Skin of body (tissue), 3 donors: Measurements from ENCODE around the gene GZF1. TPM values are rescaled to one million over a fixed set of nuclear protein-coding genes. Genes with fewer than 3 reads are reported as not detected.

Experiments used
- DNase-seq: peaks from one replicate; lab custom pipeline; 2025; lab: John Stamatoyannopoulos, UW
- small RNA-seq: library from RNA; depleted of rRNA; stranded (forward); fragments of <200 nt; gene quantifications from one replicate; pipeline ENCODE3, GENCODE V24; 2014; ENCODE audit warnings: low replicate concordance
- total RNA-seq: library from RNA; depleted of rRNA; stranded (reverse); fragments of >200 nt; gene quantifications from one replicate; pipeline ENCODE4 v1.2.3, GENCODE V29; 2014

Gene GZF1
- total RNA-seq, 1 donor from 2014 or later, result 17.3 TPM

DNA sequence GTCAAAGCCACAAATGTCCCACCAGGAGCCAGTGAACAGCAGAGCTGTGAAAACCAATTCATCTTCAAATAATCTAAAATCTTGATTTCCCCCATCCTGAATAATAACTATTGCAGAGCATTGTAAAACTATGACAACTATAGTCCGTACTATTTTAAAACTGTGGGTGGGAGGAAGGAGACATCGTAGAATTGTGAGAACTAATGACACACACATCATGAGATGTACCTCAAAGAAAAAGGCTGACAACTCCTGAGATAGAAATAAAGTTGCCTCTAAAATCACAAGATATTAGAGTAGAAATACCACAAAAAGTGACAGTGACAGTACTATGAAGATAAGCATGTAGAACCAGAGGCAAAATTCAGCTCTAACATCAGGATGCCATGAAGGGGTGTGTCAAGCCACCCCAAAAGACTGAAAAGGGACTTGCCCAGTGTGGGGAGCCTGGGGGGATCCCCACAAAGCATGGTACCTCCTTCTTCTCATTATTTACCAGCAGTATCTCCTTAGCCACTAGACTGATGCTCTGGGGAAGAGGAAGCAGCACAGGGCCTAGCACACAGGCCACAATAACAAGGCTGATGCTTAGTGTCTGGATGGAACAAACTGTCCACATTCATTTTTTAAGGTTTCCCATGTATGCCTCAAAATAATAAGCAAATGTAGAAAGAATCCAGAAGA, 45.9 kb downstream of the GZF1 start:
- DNase-seq, result no peak

DNA sequence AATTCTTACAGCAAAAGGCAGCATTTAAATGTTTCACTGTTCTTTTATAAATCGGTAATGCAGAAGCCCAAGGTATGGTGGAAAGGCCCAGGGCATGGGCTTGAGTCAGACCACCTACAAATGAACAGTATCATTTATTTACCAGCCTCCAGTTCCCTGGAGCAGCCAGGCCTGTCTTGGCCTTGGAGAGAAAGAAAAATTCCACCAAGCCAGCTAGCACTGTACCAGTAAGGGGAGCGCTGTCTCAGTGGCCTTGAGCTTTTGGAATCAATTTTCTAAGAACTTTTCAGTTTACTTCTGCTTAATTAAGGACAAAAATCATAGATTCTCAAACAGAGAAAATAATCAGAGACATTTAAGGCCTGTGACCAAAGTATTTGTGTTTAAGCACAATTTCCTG, 47.0 kb downstream of the GZF1 start:
- no peak for DNase-seq

DNA sequence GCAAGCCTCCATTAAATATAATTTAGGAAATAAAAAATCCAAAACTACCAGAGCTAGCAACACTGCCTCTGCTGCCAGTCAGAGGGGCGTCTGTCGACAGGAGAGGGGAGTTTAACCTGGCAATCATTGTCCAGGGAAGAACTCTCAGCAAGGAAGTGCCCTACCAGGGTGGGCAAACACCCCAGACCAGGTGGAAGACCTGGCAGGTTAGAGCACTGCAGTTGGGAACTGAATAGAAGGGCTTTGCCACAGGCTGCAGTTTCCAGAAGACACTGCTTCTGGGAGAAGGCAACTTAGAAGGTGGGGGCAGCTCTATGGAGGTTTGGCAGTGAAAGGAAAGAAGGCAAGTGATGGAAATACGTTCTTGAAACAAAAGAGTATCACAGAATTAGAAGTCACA, 47.8 kb downstream of the GZF1 start:
- no peak for DNase-seq

DNA sequence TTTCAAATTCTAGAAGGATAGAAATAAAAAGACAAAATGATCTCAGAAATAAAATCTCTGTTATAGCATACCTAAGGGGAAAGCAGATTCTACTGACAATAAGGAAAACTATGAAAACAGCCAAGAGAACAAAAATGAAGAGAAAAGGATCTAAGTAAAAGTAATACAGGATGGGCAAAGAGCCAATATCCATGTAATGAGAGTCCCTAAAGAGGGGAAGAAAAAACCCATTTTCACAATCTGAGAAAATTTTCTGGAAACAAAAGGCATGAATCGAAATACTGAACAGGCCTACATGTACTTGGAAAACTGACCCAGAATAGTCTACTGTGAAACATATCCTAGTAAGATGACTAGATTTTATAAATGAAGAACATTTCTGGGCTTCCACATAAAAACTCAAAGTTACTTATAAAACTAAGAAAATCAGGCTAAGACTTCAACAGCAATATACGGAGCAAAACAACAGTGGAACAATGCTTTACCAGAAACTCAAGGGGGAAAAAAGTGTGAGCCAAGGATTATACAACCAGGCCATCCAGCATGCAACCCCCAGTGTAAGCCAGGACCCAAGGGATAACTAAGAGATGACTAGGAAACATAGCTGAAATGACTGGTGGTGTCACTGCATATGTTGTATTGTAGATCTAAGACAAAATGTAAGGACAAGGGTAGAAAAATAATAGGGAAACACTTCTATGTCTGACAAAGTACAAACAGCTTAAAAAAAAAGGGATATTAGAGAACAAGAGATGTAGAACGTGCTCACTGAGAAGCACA, 49.1 kb downstream of the GZF1 start:
- DNase-seq, result no peak

GRCh38 chr20:23412026-23412425, 50.0 kb downstream of the GZF1 start:
- no peak for DNase-seq

GRCh38 chr20:23413862-23414422, 52.0 kb downstream of the GZF1 start:
- DNase-seq, result no peak

DNA sequence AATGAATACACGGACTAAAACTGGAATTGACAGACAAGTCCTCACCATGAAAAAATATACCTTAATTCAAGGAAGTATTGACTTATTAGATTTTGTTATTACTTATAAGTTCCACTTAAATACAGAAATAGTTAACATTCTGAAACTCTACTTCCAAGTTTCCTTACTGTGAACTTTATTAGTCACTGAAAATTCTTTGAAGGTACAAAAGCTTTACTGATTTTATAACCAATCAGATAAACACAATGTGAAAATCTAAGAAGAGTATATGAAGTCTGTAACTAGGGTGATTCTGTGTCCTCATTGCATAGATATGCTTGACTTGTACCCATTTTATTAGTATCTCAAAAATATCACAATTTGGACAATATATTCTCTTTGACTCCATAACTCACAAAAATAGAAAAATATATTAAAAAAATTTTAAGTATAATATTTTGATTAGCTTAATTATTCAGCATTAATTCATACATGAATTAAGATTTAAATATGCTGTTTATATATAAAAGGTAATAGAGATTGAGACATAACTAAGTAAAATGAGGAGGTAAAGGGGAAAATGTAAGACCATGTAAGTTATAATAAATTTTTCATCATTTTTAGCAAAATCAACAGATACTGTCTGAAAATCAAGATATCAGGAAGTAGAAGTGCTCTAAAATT, 52.7 kb downstream of the GZF1 start:
- DNase-seq, result no peak

DNA sequence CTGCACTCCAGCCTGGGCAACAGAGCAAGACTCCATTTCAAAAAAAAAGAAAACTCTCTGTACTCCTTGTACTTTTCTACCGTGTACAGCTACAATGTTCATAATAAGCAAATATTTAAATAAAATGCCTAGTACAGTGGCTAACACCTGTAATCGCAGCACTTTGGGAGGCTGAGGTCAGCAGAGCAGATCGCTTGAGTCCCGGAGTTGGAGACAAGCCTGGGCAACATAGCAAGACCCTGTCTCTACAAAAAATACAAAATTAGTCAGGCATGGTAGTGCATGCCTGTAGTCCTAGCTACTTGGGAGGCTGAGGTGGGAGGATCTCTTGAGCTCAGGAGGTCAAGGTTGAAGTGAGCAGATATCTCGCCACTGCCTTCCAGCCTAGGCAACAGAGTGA, 53.6 kb downstream of the GZF1 start:
- no peak for DNase-seq

DNA sequence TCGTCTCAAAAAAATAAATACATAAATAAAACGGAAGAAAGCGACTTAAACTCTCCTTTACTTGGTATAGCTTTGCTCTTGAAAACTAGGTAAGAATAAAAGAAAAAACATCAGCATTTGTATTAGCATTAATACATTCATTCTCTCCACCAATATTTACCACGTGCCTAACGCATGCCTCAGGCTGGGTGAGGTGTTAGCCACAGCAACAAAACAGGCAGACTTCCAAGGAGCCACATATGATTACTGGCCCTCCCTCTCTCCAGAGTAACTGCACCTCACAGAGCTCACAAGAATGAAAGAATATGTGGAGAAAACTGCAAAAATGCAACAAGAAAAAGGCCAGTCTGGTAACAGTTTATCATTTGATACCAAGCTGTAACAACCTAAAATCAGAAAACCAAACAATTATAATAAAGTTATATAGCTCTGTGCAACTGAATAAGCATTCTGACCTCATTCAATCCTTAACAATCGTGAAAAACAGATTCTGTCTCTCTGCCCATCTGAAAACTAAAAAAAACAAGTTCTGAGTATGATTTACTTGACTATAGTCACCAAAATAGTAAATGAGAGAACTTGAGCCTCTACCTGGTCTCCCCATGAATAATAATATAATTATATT, 54.1 kb downstream of the GZF1 start:
- no peak for DNase-seq

- no peak for DNase-seq
Measured at GRCh38 chr20:23417861-23418260, 55.9 kb downstream of the GZF1 start.

- no peak for DNase-seq
Measured at GRCh38 chr20:23419657-23419994, 57.6 kb downstream of the GZF1 start.

- no peak for DNase-seq
Measured at GRCh38 chr20:23419995-23420901, 58.3 kb downstream of the GZF1 start.

GRCh38 chr20:23420943-23421931, 59.3 kb downstream of the GZF1 start, which contains the start of gene NAPB:
NAPB (minus strand) TSS chr20:23421488; CDS start chr20:23421402, 86 bp downstream.
- peak; percentile 86 for DNase-seq

Small RNAs within 50 kb of the gene (small RNA-seq; reads per million reads assigned to genes)
- gene RNA5SP479, result not detected

Other genes starting within 250 kb of the GZF1 start
- gene NXT1, start 11.4 kb upstream of the GZF1 start, total RNA-seq, result 16.2 TPM
- gene NAPB, start 59.3 kb downstream of the GZF1 start, total RNA-seq, result 18.9 TPM
- gene CSTL1, start 77.5 kb downstream of the GZF1 start, total RNA-seq, result not detected
- not detected for gene CST11, start 90.7 kb downstream of the GZF1 start, total RNA-seq
- not detected for gene CST8, start 128.9 kb downstream of the GZF1 start, total RNA-seq
- gene CST9L, start 206.3 kb downstream of the GZF1 start, total RNA-seq, result not detected
- gene CST9, start 243.7 kb downstream of the GZF1 start, total RNA-seq, result not detected